Heart left ventricle (tissue), 16 donors: ENCODE data around the gene PICALM. TPM values are rescaled to one million over a fixed set of nuclear protein-coding genes. Genes with fewer than 3 reads are reported as not detected.

Source experiments
- ATAC-seq, 4 donors: fragments of 200-7000 bp; cut with Tn5 transposase; one replicate each; pipeline ENCODE4 v1.9.1; 2020 to 2022; ENCODE audit warnings: moderate library complexity in 4 of 4, mild to moderate bottlenecking in 3 of 4, moderate number of reproducible peaks in 1 of 4
- DNase-seq, 5 donors: peaks; one replicate each; pipeline ENCODE4 v3.0.0-alpha.2; 2020
- H3K27ac ChIP-seq, 12 donors: fragments of 200-600 bp; sonication (generic) in 4 of 12; one replicate each; pipeline versions ENCODE4 v1.5.0 to v1.8.0; 2016 to 2022; ENCODE audit warnings: mild to moderate bottlenecking in 2 of 12
- H3K27me3 ChIP-seq, 9 donors: fragments of 200-600 bp; sonication (generic) in 2 of 9; one replicate each; pipeline versions ENCODE4 v1.5.1 to v1.8.0; 2016 to 2022; ENCODE audit warnings: mild to moderate bottlenecking in 3 of 9
- H3K36me3 ChIP-seq, 9 donors: fragments of 200-600 bp; sonication (generic) in 2 of 9; one replicate each; pipeline versions ENCODE4 v1.5.0 to v1.8.0; 2018 to 2022; ENCODE audit warnings: mild to moderate bottlenecking in 2 of 9
- H3K4me1 ChIP-seq, 12 donors: fragments of 200-600 bp; sonication (generic) in 4 of 12; one replicate each; pipeline versions ENCODE4 v1.5.0 to v1.8.0; 2016 to 2022; ENCODE audit warnings: mild to moderate bottlenecking in 3 of 12
- H3K4me3 ChIP-seq, 12 donors: fragments of 200-600 bp; sonication (generic) in 4 of 12; one replicate each; pipeline versions ENCODE4 v1.5.0 to v1.8.0; 2017 to 2022; ENCODE audit warnings: mild to moderate bottlenecking in 9 of 12, moderate library complexity in 4 of 12
- H3K9me3 ChIP-seq, 12 donors: fragments of 200-600 bp; sonication (generic) in 4 of 12; one replicate each; pipeline versions ENCODE4 v1.5.0 to v1.8.0; 2016 to 2022; ENCODE audit warnings: mild to moderate bottlenecking in 1 of 12
- CTCF ChIP-seq, 12 donors: fragments of 200-600 bp; sonication (generic) in 4 of 12; IDR thresholded peaks; one replicate each; pipeline versions ENCODE4 v1.5.0 to v1.8.0; 2018 to 2022; ENCODE audit warnings: antibody characterized with exemption in 12 of 12, mild to moderate bottlenecking in 5 of 12
- POLR2A ChIP-seq, 2 donors: fragments of 450-650 bp; IDR thresholded peaks; one replicate each; pipeline ENCODE4 v1.6.1; 2017; ENCODE audit warnings: antibody characterized with exemption in 2 of 2, mild to moderate bottlenecking in 2 of 2, moderate library complexity in 2 of 2
- whole genome bisulfite sequencing, 4 donors: extraction: QIAGEN DNeasy Blood & Tissue Kit in 2 of 4; methylation state at CpG; one replicate each; pipeline versions ENCODE4 v1.1.5 to v1.1.7; 2013 to 2018; 5-methylcytosine and 5-hydroxymethylcytosine counted together
- intact Hi-C, 10 donors: fragments of 100-400 bp; cut with DNase I; formaldehyde crosslinking; loops; one replicate each; pipeline versions ENCODE4 v1.11.1 to v1.14.2; 2022
- polyA plus RNA-seq, 2 donors: library from polyadenylated mRNA; stranded (reverse); fragments of 200-250 nt; gene quantifications; one replicate each; pipeline ENCODE4 v1.2.3, GENCODE V29; 2013
- total RNA-seq, 9 donors: library from RNA; depleted of rRNA in 2 of 9; stranded (reverse); fragments of >200 nt in 2 of 9; fragmentation: NEBNext Ultra II Directional in 3 of 9; extraction: Animal tissue kit (Norgen Biotek cat#: 25700) in 3 of 9; gene quantifications; one replicate each; pipeline versions ENCODE4 v1.1.0 to v1.2.4, GENCODE V29; 2016 to 2023
- donor health status: ischemic (EF 13 %, LVEDD 7.1; RV severe dilation, severe dysfunction).
- donor health status: healthy with polysubstance abuse.
- donor health status: DM: no; HTN: yes; CAD: no.
- donor health status: DM: no; HTN: no; CAD: no.
- donor health status: ischemic (EF 25% LVEDD 6.9; RV normal size, moderate dysfunction).
- donor health status: ischemic (EF 25% LVEDD 5.7; RV mildly dilated, moderate dysfunction).
- donor health status: healthy.
- donor health status: DM: yes; HTN: yes; CAD: no.
- donor health status: ischemic (EF 35%, LVEDD 5.7; RV mildly dilated, moderate dysfunction).
- donor health status: nonischemic (EF 11% LVEDD 7.7; RV severe dilation, severe dysfunction).
- donor health status: DM: yes; HTN: yes; CAD: no.
- donor health status: PGD.
- donor health status: ischemic (EF 29% LVEDD 5.4; RV normal size, mild dysfunction).
- donor health status: nonischemic (EF 23%, LVEDD 6.1; RV moderate dilation, normal function).

The PICALM gene
- total and polyA plus RNA-seq, 11 donors = 36.1 to 207 (median 171) TPM

GRCh38 chr11:86035164-86035563, 33.7 kb downstream of the PICALM start:
- Histone ChIP-seq H3K4me1 (peaks cover 6 to 68% (median 40%) of the 10 kb centered on the region in 12 donors), H3K27ac (peak overlapping the region in 1 of 12 donors; percentile 8), H3K36me3 (peaks cover 0 to 16% (median 11%) of the 10 kb centered on the region in 9 donors), H3K9me3 (no peaks in the 10 kb centered on the region), H3K27me3 (no peaks in the 10 kb centered on the region), H3K4me3 (no peak overlapping the region)
- no peak for TF ChIP-seq CTCF (IDR thresholded peaks at IDR 0.05)
- no peak for TF ChIP-seq POLR2A (IDR thresholded peaks at IDR 0.05)
- WGBS, 4 donors = 57 to 73% (median 62%) methylated on average over 1 of the region's 1 CpG
- DNase-seq (no peak), ATAC-seq (no peak)
- intact Hi-C loops = no loop called here

GRCh38 chr11:86034710-86035109, 34.2 kb downstream of the PICALM start:
- WGBS, 4 donors = 68 to 80% (median 77%) methylated on average over 2 of the region's 2 CpGs
- TF ChIP-seq POLR2A (IDR thresholded peaks at IDR 0.05) = no peak
- no peak for TF ChIP-seq CTCF (IDR thresholded peaks at IDR 0.05)
- Histone ChIP-seq H3K4me1 (peaks cover 6 to 67% (median 38%) of the 10 kb centered on the region in 12 donors), H3K27me3 (no peaks in the 10 kb centered on the region), H3K27ac (peak overlapping the region in 1 of 12 donors; percentile 8), H3K4me3 (no peak overlapping the region), H3K36me3 (peaks cover 0 to 20% (median 15%) of the 10 kb centered on the region in 9 donors), H3K9me3 (no peaks in the 10 kb centered on the region)
- intact Hi-C loops = no loop called here
- DNase-seq (no peak), ATAC-seq (no peak)

- H3K4me1 ChIP-seq = peaks cover 0 to 18% (median 0%) of the 10 kb centered on the region in 12 donors
- no peak for ATAC-seq
- H3K9me3 ChIP-seq = peaks cover 0 to 7% (median 0%) of the 10 kb centered on the region in 12 donors
- WGBS, 4 donors = 83 to 92% (median 85%) methylated on average over 3 of the region's 3 CpGs
- DNase-seq = no peak
- H3K27ac ChIP-seq = peak overlapping the region in 1 of 12 donors; percentile 24
- TF ChIP-seq CTCF (IDR thresholded peaks at IDR 0.05) (no peak), POLR2A (IDR thresholded peaks at IDR 0.05) (no peak)
- H3K27me3 ChIP-seq = no peaks in the 10 kb centered on the region
- no peak overlapping the region for H3K4me3 ChIP-seq
- H3K36me3 ChIP-seq = peaks cover 0 to 100% (median 91%) of the 10 kb centered on the region in 9 donors
- intact Hi-C loops = loop anchor here in 2 of 10 donors (5.0 kb wide), 2 partner anchors 39 to 44 kb away; no protein-coding TSS in a partner anchor
Observed at GRCh38 chr11:86021377-86021776, 47.5 kb downstream of the PICALM start.

DNA sequence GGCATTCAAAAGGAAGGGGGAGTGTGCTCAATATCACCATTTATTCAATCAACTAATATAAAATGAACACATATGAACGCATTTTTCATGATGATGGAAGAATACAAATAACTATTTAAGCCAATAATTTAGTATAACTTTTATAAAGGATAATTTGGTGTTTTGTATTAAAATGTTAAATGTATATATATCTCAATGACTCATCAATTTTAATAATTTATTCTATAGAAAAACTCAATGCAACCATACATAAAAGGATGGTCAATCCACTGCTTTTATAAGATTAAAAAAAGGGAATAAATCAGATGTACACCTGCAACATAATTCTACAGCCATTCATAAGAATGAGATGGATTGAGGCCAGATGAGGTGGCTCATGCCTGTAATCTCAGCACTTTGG, 50.6 kb downstream of the PICALM start:
- intact Hi-C loops = no loop called here
- Histone ChIP-seq H3K27me3 (no peaks in the 10 kb centered on the region), H3K27ac (no peak overlapping the region), H3K9me3 (peaks cover 0 to 7% (median 0%) of the 10 kb centered on the region in 12 donors), H3K4me1 (peaks cover 0 to 39% (median 0%) of the 10 kb centered on the region in 12 donors), H3K36me3 (peaks cover 0 to 98% (median 79%) of the 10 kb centered on the region in 9 donors), H3K4me3 (no peak overlapping the region)
- ATAC-seq (no peak), DNase-seq (no peak)
- TF ChIP-seq CTCF (IDR thresholded peaks at IDR 0.05) (no peak), POLR2A (IDR thresholded peaks at IDR 0.05) (no peak)
- 91 to 100% (median 96%) methylated on average over 1 of the region's 1 CpG for WGBS, 4 donors
